Gastroesophageal sphincter (tissue), 4 donors: Measurements from ENCODE around the gene OR5AU1. TPM values are rescaled to one million over a fixed set of nuclear protein-coding genes. Genes with fewer than 3 reads are reported as not detected.

Source experiments
- ATAC-seq: fragments of 150-250 bp; one replicate; pipeline ENCODE4 v1.9.1; 2016; ENCODE audit warnings: mild to moderate bottlenecking, moderate library complexity
- H3K27ac ChIP-seq, 4 donors: fragments of 200-600 bp; sonication (generic) in 3 of 4; 1 replicate in 3 of 4; 2 replicates in 1 of 4; pipeline ENCODE4 v1.5.1; 2016 to 2019
- H3K27me3 ChIP-seq: fragments of 200-600 bp; sonication (generic); one replicate; pipeline ENCODE4 v1.5.1; 2019
- H3K36me3 ChIP-seq, 2 donors: fragments of 200-600 bp; sonication (generic); one replicate each; pipeline ENCODE4 v1.5.1; 2019; ENCODE audit warnings: control low read depth in 1 of 2
- H3K4me1 ChIP-seq, 3 donors: fragments of 200-600 bp; sonication (generic); 1 replicate in 2 of 3; 2 replicates in 1 of 3; pipeline ENCODE4 v1.5.1; 2016 to 2019; ENCODE audit warnings: control low read depth in 2 of 3
- H3K4me3 ChIP-seq, 2 donors: fragments of 200-600 bp; sonication (generic); one replicate each; pipeline ENCODE4 v1.5.1; 2019; ENCODE audit warnings: mild to moderate bottlenecking in 1 of 2, moderate library complexity in 1 of 2
- H3K9me3 ChIP-seq, 3 donors: fragments of 200-600 bp; sonication (generic); one replicate each; pipeline ENCODE4 v1.5.1; 2017 to 2019; ENCODE audit warnings: control low read depth in 2 of 3
- EP300 ChIP-seq: sonication (generic); formaldehyde crosslinking; IDR thresholded peaks from one replicate; pipeline ENCODE4 v1.6.1; 2017; ENCODE audit warnings: antibody characterized with exemption, mild to moderate bottlenecking
- POLR2A ChIP-seq, 2 donors: fragments of 450-650 bp; IDR thresholded peaks; one replicate each; pipeline ENCODE4 v1.6.1; 2017; ENCODE audit warnings: antibody characterized with exemption in 2 of 2, mild to moderate bottlenecking in 2 of 2, moderate library complexity in 1 of 2
- POLR2AphosphoS5 ChIP-seq: sonication (generic); formaldehyde crosslinking; IDR thresholded peaks from one replicate; pipeline ENCODE4 v1.6.1; 2017; ENCODE audit warnings: antibody characterized with exemption
- WGBS, 2 donors: methylation state at CpG; one replicate each; pipeline ENCODE4 v1.1.5; 2018; ENCODE audit warnings: low coverage in 1 of 2; 5-methylcytosine and 5-hydroxymethylcytosine counted together
- total RNA-seq, 4 donors: library from RNA; depleted of rRNA; stranded (reverse); fragments of >200 nt; gene quantifications; one replicate each; pipeline ENCODE4 v1.1.0, GENCODE V29; 2016
- TF ChIP-seq, protein P1 (sequence below), 4 experiments: fragments of 200-600 bp in 2 of 4; fragments of 450-650 bp in 2 of 4; sonication (generic) in 1 of 4; IDR thresholded peaks; one replicate each; pipeline ENCODE4 v1.5.1; 2017 to 2019; ENCODE audit warnings: antibody characterized with exemption in 4 of 4, mild to moderate bottlenecking in 2 of 4, moderate library complexity in 2 of 4

OR5AU1 gene
- total RNA-seq, 4 donors from 2014 or later, result not detected

DNA sequence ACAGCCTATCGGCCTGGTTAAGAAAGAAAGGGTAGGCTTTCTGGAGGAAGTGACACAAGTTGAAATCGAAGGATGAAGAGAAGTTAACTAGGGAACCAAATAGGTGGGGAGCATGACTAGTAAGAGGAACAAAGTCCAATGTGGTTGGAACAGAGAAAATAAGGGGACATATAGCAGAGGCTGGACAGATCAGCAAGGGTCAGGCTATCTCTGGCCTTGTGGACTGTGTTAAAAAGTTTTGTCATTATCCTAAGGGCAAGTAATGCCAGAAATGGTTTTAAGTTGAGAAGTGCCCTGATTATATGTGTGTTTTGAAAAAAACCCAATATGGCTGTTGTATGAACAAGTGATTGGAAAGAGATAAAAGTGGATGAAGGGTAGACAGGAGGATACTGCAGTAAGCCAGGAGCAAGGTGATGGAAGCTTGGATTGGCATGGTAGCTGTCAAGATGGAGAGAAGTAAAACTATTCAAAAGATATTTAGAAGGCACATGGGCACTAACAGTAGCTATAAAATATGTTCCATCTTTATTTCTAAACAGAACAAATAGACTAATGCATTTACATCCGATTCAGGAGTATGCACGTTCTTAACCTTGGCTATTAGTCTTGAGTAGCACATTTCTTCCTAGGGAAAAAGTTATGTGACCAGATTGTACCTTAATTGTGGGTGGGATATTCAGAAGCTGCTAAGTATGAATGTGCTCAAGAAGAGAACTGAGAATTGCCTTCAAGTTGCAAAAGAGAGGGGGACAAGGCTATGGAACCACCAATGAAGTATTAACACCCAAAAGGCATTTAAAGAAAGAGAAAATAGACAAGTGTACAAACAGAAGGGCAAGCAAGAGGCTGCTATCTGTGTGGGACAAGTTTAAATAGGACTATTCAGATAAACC lies 46.8 kb upstream of the OR5AU1 start:
- Histone ChIP-seq H3K9me3 (no peaks in the 10 kb centered on the region), H3K36me3 (peaks cover 2 to 33% of the 10 kb centered on the region in 2 donors), H3K4me3 (no peak overlapping the region), H3K27me3 (no peaks in the 10 kb centered on the region), H3K27ac (no peak overlapping the region), H3K4me1 (no peaks in the 10 kb centered on the region)
- ATAC-seq, result no peak
- 90 to 100% methylated on average over 2 to 4 of the region's 4 CpGs for WGBS, 2 donors
- TF ChIP-seq EP300, result no peak
- TF ChIP-seq POLR2A (IDR thresholded peaks at IDR 0.05), result no peak
- TF ChIP-seq, protein P1, sequence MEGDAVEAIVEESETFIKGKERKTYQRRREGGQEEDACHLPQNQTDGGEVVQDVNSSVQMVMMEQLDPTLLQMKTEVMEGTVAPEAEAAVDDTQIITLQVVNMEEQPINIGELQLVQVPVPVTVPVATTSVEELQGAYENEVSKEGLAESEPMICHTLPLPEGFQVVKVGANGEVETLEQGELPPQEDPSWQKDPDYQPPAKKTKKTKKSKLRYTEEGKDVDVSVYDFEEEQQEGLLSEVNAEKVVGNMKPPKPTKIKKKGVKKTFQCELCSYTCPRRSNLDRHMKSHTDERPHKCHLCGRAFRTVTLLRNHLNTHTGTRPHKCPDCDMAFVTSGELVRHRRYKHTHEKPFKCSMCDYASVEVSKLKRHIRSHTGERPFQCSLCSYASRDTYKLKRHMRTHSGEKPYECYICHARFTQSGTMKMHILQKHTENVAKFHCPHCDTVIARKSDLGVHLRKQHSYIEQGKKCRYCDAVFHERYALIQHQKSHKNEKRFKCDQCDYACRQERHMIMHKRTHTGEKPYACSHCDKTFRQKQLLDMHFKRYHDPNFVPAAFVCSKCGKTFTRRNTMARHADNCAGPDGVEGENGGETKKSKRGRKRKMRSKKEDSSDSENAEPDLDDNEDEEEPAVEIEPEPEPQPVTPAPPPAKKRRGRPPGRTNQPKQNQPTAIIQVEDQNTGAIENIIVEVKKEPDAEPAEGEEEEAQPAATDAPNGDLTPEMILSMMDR (IDR thresholded peaks at IDR 0.05), result no peak
- TF ChIP-seq POLR2AphosphoS5, result no peak

DNA sequence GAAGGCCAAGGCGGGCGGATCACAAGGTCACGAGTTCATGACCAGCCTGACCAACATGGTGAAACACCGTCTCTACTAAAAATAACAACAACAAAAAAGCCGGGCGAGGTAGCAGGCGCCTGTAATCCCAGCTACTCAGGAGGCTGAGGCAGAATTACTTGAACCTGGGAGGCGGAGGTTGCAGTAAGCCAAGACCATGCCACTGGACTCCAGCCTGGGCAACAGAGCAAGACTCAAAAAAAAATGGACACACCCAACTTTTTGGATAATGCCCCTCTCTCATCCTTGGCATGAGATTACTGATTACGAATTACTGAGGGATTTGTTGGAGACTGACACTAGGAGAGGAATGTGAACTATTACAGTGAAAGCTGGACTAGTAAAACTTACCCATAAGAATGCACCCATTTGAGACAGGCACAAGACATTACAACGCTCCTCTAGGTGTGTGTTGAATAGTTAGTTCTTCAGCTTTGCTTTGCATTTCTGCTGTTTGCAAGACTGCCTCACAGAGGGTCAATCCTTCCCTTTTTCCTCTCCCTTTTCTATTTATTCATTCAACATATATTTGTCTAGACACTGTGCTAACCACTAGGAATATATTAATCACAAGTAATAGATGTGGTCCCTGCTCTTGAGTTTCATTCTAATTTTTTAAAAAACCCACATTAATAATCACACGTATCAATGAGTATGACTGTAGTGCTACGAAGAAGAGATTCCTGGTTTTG lies 46.0 kb upstream of the OR5AU1 start:
- Histone ChIP-seq H3K36me3 (peaks cover 0 to 25% of the 10 kb centered on the region in 2 donors), H3K27ac (no peak overlapping the region), H3K4me3 (no peak overlapping the region), H3K27me3 (no peaks in the 10 kb centered on the region), H3K4me1 (no peaks in the 10 kb centered on the region), H3K9me3 (peaks cover 0 to 6% (median 2%) of the 10 kb centered on the region in 3 donors)
- ATAC-seq, result no peak
- TF ChIP-seq POLR2A (IDR thresholded peaks at IDR 0.05) (no peak), POLR2AphosphoS5 (no peak), EP300 (no peak)
- TF ChIP-seq, protein P1 (IDR thresholded peaks at IDR 0.05), result no peak
- WGBS, 2 donors, result 77 to 85% methylated on average over 5 to 12 of the region's 12 CpGs

DNA sequence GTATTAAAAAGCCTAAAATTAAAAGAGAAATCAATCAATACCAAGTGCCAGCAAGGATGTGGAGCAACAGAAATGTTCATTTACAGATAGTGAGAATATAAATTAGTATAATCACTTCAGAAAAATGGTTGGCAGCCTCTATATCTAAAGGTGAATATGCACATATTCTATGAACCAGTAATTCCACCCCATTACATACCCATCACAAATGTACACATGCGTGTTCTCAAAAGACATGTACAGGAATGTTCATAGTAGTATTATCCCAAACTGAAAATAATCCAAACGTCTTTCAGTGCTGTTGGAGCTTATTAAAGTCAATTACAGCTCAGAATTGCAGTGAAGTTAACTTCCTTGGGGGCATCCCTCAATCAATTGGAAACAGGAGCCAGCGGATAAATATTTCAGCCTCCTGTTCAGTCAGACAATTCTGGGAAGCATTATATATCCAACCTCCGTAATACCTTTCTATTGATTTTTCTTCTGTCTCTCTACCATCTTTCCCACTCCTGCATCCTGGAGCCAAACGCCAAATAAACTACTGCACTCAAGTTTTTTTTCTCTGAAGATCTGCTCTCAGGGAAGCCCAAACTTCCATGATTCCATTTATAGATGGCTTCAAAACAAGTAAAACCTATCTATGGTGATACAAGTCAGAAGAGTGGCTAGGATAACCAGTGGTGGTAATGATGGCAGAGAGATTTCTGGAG lies 45.0 kb upstream of the OR5AU1 start:
- Histone ChIP-seq H3K36me3 (peaks cover 0 to 15% of the 10 kb centered on the region in 2 donors), H3K9me3 (peaks cover 0 to 9% (median 2%) of the 10 kb centered on the region in 3 donors)
- WGBS, 2 donors, result 70 to 81% methylated on average over 3 to 5 of the region's 5 CpGs

DNA sequence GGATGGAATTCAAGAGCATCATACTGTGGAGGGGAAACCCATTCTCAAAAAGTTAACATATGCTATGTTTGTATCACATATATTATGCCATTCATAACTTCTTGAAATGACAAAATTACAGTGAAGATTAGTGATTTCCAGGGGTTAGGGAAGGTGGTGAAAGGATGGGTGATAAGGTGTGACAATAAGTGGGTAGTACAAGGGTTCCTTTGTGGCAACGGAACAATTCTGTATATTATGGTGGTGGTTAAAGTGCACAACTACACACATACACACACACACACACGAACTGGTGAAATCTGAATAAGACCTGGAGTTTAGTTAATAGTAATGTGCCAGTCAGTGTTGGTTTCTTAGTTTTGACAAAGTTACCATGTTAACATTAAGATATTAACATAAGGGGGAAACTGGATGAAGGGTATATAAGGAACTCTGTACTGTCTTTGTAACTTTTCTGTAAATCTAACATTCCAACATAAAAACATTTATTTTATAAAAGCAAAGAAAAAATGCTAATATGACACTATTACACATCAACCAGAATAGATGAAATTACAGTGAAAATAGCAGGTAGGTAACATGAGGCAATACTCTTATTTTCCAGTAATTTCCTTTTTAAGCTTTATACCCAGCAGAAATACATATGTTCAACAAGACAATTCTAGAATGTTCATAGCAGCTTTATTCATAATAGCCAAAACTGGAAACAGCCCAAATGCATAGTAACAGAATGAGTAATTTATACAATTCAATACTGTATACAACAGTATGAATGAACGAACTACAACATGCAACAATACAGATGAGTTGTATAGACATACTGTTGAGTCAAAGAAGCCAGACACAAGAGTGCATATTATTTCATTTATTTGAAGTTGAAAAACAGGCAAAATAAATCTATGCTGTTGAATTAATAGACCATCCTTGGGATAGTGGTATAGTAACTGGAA lies 44.0 kb upstream of the OR5AU1 start:
- WGBS, 2 donors, result 61 to 75% methylated on average over 3 of the region's 3 CpGs

More for the DNA sequence above, 45.0 kb upstream of the OR5AU1 start:
- TF ChIP-seq, protein P1 (IDR thresholded peaks at IDR 0.05), result no peak
- no peak for TF ChIP-seq POLR2A (IDR thresholded peaks at IDR 0.05)
- TF ChIP-seq EP300, result no peak
- TF ChIP-seq POLR2AphosphoS5, result no peak
- Histone ChIP-seq H3K4me3 (no peak overlapping the region), H3K4me1 (no peaks in the 10 kb centered on the region), H3K27ac (no peak overlapping the region), H3K27me3 (no peaks in the 10 kb centered on the region)
- ATAC-seq, result no peak

More for the DNA sequence above, 44.0 kb upstream of the OR5AU1 start:
- peaks cover 0 to 12% of the 10 kb centered on the region in 2 donors for H3K36me3 ChIP-seq
- TF ChIP-seq POLR2A (IDR thresholded peaks at IDR 0.05) (no peak), POLR2AphosphoS5 (no peak)
- TF ChIP-seq, protein P1 (IDR thresholded peaks at IDR 0.05), result no peak
- no peaks in the 10 kb centered on the region for H3K27me3 ChIP-seq
- peaks cover 0 to 9% (median 2%) of the 10 kb centered on the region in 3 donors for H3K9me3 ChIP-seq
- no peak overlapping the region for H3K4me3 ChIP-seq
- ATAC-seq, result no peak
- no peaks in the 10 kb centered on the region for H3K4me1 ChIP-seq
- no peak overlapping the region for H3K27ac ChIP-seq
